NCI-H2227 treated with DMSO at 0.1 percent for 48 hours (cell line): ENCODE measurements around the gene MPZL2.
"Not testable (repeated sequence)": the region's sequence is repeated elsewhere in the genome, so short reads cannot be mapped to it uniquely, and the experiment has no call there.

Source experiments
- DNase-seq: peaks from one replicate; lab custom pipeline; 2025; lab: John Stamatoyannopoulos, UW

MPZL2 gene

GRCh38 chr11:118263695-118264568 is at the start of gene MPZL2:
Gene MPZL2, minus strand, starts transcription at chr11:118264297. Its CDS starts 144 bp downstream, at chr11:118264153.
- DNase-seq, result no peak

- no peak for DNase-seq
Measured at GRCh38 chr11:118313242-118313641, 49.1 kb upstream of the MPZL2 start.

DNA sequence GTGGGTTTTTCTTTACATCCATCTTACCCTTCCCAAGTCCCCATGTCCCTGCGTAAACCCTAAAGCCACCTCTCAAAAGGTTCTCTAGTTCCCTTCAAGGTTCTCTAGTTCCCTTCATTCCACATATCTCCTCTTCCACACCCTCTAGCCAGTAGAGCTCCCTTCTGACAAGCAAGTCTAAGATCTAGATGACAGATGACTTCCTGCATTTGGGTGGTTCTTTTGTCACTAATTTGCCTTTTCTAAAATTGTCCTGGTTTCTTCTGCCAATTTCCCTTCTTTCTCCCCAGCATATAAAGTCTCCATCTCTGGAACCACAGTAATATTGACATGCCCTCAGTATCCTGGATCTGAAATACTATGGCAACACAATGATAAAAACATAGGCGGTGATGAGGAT is 48.2 kb upstream of the MPZL2 start:
- no peak for DNase-seq

DNA sequence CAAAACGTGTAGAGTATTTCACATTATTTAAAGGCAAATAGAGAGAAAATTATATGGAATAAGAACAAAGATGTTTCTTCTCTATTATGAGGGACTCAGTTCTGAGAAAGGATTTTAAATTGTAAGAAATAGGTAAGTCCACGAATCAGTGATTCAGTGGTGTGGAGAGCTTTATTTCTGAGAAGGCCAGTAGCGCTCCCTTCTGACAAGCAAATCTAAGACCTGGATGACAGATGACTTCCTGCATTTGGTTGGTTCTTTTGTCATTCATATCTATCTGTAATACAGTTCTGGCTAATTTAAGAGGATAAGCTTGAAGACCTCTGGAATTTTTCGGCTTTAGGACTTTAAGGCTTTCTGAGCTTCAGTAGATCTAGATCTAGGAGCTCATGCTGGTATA is 47.4 kb upstream of the MPZL2 start:
- DNase-seq, result no peak

DNA sequence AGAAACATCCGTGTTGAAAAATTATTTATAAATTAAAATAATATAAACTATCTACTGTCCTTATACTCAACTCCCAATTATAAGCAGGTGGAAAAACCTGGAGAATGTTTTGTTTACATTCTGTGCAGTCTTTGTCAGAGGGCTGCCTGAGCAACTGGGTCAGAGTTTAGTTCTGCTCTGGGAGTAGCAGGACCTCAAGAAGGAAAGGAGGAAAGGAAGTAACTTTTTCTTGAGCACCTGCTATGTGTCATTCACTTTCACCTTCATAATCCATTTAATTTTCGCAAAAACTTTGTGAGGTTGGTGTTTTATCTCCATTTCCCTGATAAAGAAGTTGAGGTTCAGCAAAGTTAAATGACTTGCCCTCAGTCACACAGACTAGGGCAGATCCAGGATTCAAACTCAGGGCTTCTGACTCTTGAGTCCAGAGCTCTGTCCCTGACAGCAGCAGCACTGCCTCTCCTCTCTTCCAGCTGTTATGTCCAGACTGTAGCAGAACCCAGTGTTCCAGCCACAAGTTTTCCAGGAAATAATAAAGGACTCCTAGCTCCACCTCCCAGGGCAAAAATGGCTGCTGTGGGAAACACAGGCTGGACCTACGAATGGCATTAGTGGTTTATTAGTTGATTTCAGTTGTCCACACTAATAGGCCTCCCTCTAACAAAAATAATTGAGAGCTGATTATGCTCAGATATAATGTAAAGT is 46.8 kb upstream of the MPZL2 start:
- no peak for DNase-seq

GRCh38 chr11:118310271-118310670 is 46.2 kb upstream of the MPZL2 start:
- DNase-seq, result no peak

GRCh38 chr11:118308995-118309528 is 45.0 kb upstream of the MPZL2 start:
- DNase-seq, result not testable (repeated sequence)

DNA sequence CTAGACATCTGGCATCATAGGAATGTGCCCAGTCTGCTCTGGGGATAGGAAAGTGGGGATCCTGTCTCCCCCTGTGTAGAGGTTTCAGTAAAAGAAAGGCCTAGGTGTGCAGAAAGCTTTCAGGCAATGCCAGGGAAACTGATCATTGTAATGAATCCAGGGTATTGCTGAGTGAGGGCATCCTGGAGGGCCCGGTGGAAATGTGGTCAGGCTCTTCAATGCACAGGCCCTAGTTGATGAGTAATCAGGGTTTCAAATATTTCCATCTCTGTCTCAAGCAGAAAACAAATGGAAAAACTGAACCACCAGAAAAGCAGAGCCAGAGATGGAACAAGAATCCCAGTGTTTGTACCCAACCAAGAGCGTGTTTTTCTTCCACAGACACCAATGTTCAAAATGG is 42.5 kb upstream of the MPZL2 start:
- no peak for DNase-seq

- DNase-seq, result no peak
Measured at GRCh38 chr11:118305726-118306125, 41.6 kb upstream of the MPZL2 start.

GRCh38 chr11:118304568-118305248 is 40.6 kb upstream of the MPZL2 start, which contains the start of gene CD3E:
Gene CD3E, plus strand, starts transcription at chr11:118304730. Its CDS starts 223 bp downstream, at chr11:118304953.
- DNase-seq, result no peak

- DNase-seq, result no peak
Measured at GRCh38 chr11:118304227-118304567, 40.1 kb upstream of the MPZL2 start.

DNA sequence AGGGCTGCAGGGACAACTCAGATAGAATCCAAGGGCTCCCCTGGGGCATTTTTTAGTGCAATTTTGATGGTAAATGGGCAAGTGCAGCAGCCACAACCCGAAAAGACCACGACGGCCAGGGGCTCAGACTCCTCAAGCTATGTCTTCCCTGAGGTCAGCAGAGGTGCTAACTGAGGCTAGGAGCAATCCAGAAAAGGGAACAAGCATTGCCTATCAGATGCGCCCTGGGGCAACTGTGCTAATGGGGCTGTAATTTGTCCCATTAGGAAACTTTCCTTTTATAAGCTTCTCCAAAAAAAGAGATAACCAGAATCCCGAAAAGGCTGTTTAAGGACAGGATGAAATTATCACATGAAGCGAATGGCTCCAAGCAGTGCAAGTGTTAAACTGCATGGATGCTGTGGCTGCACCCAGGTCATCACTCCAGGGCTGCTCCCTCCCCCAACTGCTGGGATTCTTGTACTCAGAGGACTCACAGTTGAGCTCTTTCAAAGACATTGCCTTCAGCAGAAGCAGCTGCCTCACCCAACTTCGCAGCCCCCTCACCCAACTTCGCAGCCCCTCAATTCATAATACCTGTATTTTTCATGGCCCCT is 37.6 kb upstream of the MPZL2 start:
- DNase-seq, result no peak

DNA sequence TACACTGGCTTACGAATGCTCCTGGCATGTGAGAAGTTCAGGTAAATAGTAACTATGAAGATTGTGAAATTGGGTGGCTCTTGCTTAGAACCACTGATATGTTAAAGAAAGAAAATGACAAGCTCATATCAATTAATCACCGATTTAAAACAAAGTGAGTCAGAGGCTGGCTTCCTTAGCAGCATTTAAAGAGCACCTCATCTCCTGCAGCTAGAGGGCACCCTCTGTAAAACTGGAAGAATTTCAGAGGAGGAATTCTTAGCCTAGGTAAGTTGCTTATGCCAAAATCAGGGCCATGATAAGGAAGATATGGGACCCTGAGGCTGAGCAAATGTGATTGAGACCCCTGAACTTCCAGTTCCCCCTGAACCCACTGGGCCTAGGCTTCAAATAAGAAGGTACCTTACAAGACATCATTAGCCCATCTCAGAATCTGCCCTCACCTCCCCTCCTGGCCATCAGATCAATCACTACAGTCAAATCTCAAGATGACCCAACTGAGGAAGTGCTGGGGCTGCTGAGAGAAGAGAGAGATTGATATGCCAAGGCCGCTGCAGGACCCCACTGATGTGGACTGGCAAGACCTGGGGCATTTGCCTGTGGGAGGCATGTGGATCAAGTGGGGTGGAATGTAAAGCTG is 31.8 kb upstream of the MPZL2 start:
- DNase-seq, result no peak

DNA sequence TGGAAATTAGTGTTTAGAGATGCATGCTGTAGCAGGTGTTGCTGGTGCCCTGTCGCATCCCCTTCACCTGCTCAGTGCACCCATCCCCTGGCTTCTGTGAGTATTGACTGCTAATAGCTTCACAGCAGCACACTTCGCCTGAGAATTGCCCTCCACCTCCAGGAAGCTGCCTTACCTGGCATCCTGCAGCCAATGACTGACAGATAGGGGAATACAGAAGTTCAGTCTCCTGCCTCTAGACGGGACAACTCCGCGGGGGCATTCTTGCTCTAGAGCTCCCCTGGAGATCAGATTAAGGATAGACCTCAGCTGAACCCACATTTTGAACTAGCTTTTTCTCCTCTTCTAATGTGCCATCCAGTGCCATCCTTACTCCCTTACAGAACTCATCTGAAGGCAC is 31.1 kb upstream of the MPZL2 start:
- DNase-seq, result no peak

GRCh38 chr11:118294053-118294452 is 30.0 kb upstream of the MPZL2 start:
- DNase-seq, result no peak

- no peak for DNase-seq
Measured at GRCh38 chr11:118291477-118292135, 27.5 kb upstream of the MPZL2 start.

DNA sequence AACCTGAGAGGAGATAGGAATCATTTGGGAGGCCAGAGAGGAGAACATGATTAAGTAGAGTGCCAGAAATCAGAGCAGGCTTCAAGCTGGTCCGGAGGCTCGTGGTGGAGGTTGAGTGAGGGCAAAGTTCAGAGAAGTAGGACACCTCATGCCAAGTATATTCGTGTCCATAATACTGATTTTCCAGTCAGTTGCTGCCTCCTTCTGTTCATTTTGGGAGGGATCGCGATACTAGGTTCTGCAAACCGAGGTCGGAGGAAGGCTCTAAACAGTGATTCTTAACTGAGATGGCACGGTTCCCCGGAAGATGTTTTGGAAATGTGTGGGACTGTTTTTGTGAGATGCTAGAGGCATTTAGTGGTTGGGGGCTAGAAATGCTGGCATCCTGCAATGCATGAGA is 26.8 kb upstream of the MPZL2 start:
- no peak for DNase-seq

DNA sequence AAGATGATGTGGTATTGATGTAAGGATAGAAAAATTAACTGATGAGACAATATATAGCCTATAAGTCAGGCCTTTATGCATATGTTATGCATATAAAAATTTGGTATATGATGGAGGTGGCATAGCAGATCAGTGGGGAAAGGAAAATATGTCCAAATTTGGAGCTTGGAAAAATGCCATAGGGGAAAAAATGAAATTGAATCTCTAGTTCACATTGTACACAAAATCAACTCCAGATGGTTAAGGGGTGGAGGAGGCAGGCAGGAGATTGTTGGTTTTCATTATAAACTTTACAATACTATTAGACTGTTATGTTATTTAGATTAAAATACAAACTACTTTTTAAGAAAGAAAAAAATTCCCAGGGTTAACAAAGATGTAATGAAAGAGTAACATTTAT is 25.3 kb upstream of the MPZL2 start:
- DNase-seq, result no peak

- no peak for DNase-seq
Measured at GRCh38 chr11:118287006-118287405, 22.9 kb upstream of the MPZL2 start.

GRCh38 chr11:118286545-118286944 is 22.4 kb upstream of the MPZL2 start:
- no peak for DNase-seq

DNA sequence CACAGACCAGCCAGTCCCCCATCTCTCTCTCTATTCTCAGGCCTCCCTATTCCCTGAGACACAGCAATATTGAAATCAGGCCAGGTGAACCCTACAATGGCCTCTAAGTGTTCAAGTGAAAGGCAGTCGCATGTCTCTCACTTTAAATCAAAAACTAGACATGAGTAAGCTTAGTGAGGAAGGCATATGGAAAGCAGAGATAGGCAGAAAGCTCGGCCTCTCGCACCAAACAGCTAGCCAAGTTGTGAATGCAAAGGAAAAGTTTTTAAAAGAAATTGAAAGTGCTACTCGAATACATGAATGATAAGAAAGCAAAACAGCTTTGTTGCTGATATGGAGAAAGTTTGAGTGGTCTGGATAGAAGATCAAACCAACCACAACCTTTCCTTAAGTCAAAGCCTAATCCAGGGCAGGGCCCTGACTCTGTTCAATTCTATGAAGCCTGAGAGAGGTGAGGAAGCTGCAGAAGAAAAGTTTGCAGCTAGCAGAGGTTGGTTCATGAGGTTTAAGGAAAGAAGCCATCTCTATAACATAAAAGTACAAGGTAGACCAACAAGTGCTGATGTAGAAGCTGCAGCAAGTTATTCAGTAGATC is 19.8 kb upstream of the MPZL2 start:
- DNase-seq, result no peak
